B cell (primary cell): Measurements from ENCODE around the gene ADARB2.

Experiments used
- EZH2 ChIP-seq: IDR thresholded peaks from 2 replicates; pipeline ENCODE4 v1.6.1; 2012; ENCODE audit warnings: borderline replicate concordance, low read depth, mild to moderate bottlenecking, moderate library complexity, low read length; ENCODE audit not compliant: insufficient read depth, poor library complexity, severe bottlenecking
- TF ChIP-seq, protein P1 (sequence below): fragments of 200-600 bp; IDR thresholded peaks from one replicate; pipeline ENCODE4 v1.8.0; 2022; ENCODE audit warnings: antibody characterized with exemption, mild to moderate bottlenecking

DNA sequence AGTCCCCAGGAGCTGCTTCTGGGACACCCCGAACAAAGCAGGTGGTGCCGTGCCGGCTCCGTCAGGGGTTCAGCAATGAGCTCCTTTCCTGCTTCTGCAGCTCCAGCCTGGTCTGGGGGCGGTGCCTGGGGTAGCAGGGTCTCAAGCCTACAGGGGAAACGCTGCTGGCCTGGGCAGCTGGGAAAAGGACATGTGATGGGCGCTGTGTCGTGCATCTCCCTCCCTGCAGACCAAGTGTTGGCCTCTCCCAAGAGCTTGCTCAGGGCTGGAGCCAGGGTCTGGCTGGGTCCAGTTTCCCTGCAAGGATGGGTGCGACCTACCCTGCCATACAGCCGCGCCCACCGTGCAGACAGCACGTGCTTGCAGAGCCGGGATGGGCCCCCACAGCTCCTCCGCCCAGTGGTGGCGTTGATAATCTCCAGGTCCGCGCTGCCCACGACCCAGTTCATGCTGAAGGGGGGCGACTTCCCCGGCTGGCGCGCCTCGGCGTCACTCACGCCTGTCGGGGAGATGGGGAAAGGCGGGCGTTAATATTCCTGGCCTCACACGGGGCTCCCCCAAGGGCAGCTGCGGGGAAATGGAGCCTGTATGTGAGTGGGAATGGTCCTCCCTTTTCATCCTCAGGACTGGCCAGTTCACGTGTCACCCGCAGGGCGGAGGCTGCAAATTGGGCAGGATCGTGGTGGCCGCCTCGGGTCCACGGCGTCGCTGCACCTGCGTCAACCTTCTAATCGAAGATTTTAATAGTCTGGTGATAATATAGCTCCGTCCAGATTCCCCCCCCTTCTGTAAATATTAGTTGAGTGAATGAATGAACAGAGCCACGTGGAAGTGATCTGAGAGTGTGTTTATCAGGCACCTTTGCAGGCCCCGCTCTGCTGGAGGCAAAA is 552.5 kb downstream of the ADARB2 start:
- TF ChIP-seq, protein P1, sequence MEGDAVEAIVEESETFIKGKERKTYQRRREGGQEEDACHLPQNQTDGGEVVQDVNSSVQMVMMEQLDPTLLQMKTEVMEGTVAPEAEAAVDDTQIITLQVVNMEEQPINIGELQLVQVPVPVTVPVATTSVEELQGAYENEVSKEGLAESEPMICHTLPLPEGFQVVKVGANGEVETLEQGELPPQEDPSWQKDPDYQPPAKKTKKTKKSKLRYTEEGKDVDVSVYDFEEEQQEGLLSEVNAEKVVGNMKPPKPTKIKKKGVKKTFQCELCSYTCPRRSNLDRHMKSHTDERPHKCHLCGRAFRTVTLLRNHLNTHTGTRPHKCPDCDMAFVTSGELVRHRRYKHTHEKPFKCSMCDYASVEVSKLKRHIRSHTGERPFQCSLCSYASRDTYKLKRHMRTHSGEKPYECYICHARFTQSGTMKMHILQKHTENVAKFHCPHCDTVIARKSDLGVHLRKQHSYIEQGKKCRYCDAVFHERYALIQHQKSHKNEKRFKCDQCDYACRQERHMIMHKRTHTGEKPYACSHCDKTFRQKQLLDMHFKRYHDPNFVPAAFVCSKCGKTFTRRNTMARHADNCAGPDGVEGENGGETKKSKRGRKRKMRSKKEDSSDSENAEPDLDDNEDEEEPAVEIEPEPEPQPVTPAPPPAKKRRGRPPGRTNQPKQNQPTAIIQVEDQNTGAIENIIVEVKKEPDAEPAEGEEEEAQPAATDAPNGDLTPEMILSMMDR = no peak
- no peak for TF ChIP-seq EZH2
